HCT116 (cell line): ENCODE measurements around the gene RC3H2. TPM values are rescaled to one million over a fixed set of nuclear protein-coding genes. Genes with fewer than 3 reads are reported as not detected.

Experiments
- ATAC-seq: fragments of 200-7000 bp; cut with Tn5 transposase; 2 replicates; pipeline ENCODE4 v1.9.1; 2020; ENCODE audit warnings: mild to moderate bottlenecking, moderate library complexity
- BruUV-seq: library from RNA; stranded (reverse); fragments of 400-500 nt; replicated peaks from 2 replicates; lab custom pipeline; 2021; lab: Mats Ljungman, UMichigan
- CTCF ChIA-PET: fragments of 300-600 bp; sonication (Branson Sonifier 250); formaldehyde crosslinking; loops from one replicate; lab custom pipeline; 2021; ENCODE audit warnings: antibody characterized with exemption; lab: Charles Lee
- POLR2A ChIA-PET: fragments of 300-600, 350-600 bp; sonication (Branson Sonifier 250); formaldehyde crosslinking; loops from one replicate; lab custom pipeline; 2021; ENCODE audit warnings: antibody characterized with exemption; lab: Charles Lee
- RAD21 ChIA-PET, 2 experiments: fragments of 300-600 bp; sonication (Branson Sonifier 250); formaldehyde crosslinking; loops; one replicate each; lab custom pipeline; 2023; ENCODE audit warnings: low total read pairs in 2 of 2; ENCODE audit not compliant: uncharacterized antibody in 2 of 2, unreplicated experiment in 2 of 2, low non-redundant PET in 1 of 2; lab: Charles Lee
- DNase-seq: peaks from one replicate; pipeline ENCODE4 v3.0.0-alpha.2; 2010; ENCODE audit warnings: low read depth, low spot score
- H2AFZ ChIP-seq: fragments of 200-600 bp; shearing (Covaris generic), sonication (generic); 2 replicates; pipeline ENCODE4 v1.6.1; 2017; ENCODE audit warnings: low read depth, mixed run types, mixed read lengths, antibody characterized with exemption, low read length; ENCODE audit not compliant: poor library complexity, severe bottlenecking
- H3K27ac ChIP-seq: 2 replicates; pipeline ENCODE4 v1.5.1; 2012; ENCODE audit warnings: low read depth, low read length
- H3K27me3 ChIP-seq: fragments of 200-600 bp; sonication (generic); 2 replicates; pipeline ENCODE4 v1.6.1; 2016; ENCODE audit warnings: mixed run types, low read length, mixed read lengths; ENCODE audit not compliant: insufficient read depth
- H3K36me3 ChIP-seq, 2 experiments: fragments of 200-500 bp in 1 of 2; fragments of 200-600 bp in 1 of 2; sonication (Bioruptor generic) in 1 of 2; sonication (generic) in 1 of 2; 2 replicates each; pipeline versions ENCODE4 v1.5.1 to v1.6.1; 2014 to 2016; ENCODE audit warnings: low read length in 2 of 2, inconsistent platforms in 1 of 2, mixed read lengths in 1 of 2, mixed run types in 1 of 2; ENCODE audit not compliant: insufficient read depth in 2 of 2, control insufficient read depth in 1 of 2
- H3K4me1 ChIP-seq, 2 experiments: fragments of 200-600 bp in 1 of 2; sonication (generic) in 1 of 2; 2 replicates each; pipeline versions ENCODE4 v1.5.1 to v1.6.1; 2012 to 2017; ENCODE audit warnings: low read length in 2 of 2, inconsistent platforms in 1 of 2, mild to moderate bottlenecking in 1 of 2, mixed read lengths in 1 of 2, mixed run types in 1 of 2, moderate library complexity in 1 of 2; ENCODE audit not compliant: insufficient read depth in 2 of 2, control insufficient read depth in 1 of 2
- H3K4me2 ChIP-seq: fragments of 200-600 bp; sonication (generic); 2 replicates; pipeline ENCODE4 v1.6.1; 2017; ENCODE audit warnings: mixed run types, low read length, mixed read lengths
- H3K4me3 ChIP-seq, 2 experiments: fragments of 200-600 bp in 1 of 2; sonication (generic) in 1 of 2; replicated peaks in 1 of 2; 2 replicates each; pipeline ENCODE4 v1.5.1; 2011 to 2016; ENCODE audit warnings: low read length in 2 of 2, control low read depth in 1 of 2, low read depth in 1 of 2, mild to moderate bottlenecking in 1 of 2, mixed read lengths in 1 of 2, mixed run types in 1 of 2
- H3K79me2 ChIP-seq: fragments of 200-600 bp; sonication (generic); 2 replicates; pipeline ENCODE4 v1.6.1; 2017; ENCODE audit warnings: mild to moderate bottlenecking, mixed run types, low read length, moderate library complexity, mixed read lengths; ENCODE audit not compliant: insufficient read depth
- H3K9ac ChIP-seq: fragments of 200-600 bp; sonication (generic); 2 replicates; pipeline ENCODE4 v1.6.1; 2016; ENCODE audit warnings: low read length, mixed read lengths
- H3K9me2 ChIP-seq: fragments of 200-600 bp; sonication (generic), shearing (Covaris generic); 2 replicates; pipeline ENCODE4 v1.6.1; 2017; ENCODE audit warnings: mixed run types, mild to moderate bottlenecking, moderate library complexity; ENCODE audit not compliant: insufficient read depth
- H3K9me3 ChIP-seq, 2 experiments: fragments of 200-500 bp in 1 of 2; fragments of 200-600 bp in 1 of 2; sonication (Bioruptor generic) in 1 of 2; sonication (generic) in 1 of 2; 2 replicates each; pipeline ENCODE4 v1.6.1; 2014 to 2017; ENCODE audit warnings: low read length in 2 of 2, mixed read lengths in 2 of 2, inconsistent platforms in 1 of 2, low read depth in 1 of 2, mild to moderate bottlenecking in 1 of 2, mixed run types in 1 of 2, moderate library complexity in 1 of 2; ENCODE audit not compliant: control insufficient read depth in 1 of 2, insufficient read depth in 1 of 2
- H4K20me1 ChIP-seq: fragments of 200-600 bp; sonication (generic), shearing (Covaris generic); 2 replicates; pipeline ENCODE4 v1.6.1; 2017; ENCODE audit warnings: mixed run types, mild to moderate bottlenecking, moderate library complexity; ENCODE audit not compliant: insufficient read depth
- ELF1 ChIP-seq: IDR thresholded peaks from 2 replicates; pipeline ENCODE4 v1.6.1; 2012; ENCODE audit warnings: low read depth, borderline replicate concordance
- EZH2 ChIP-seq: fragments of 200-600 bp; sonication (generic); IDR thresholded peaks from 2 replicates; pipeline ENCODE4 v1.6.1; 2017; ENCODE audit warnings: antibody characterized with exemption, mixed run types
- POLR2AphosphoS5 ChIP-seq: IDR thresholded peaks from 2 replicates; pipeline ENCODE4 v1.6.1; 2011; ENCODE audit warnings: mild to moderate bottlenecking, low read depth, low read length, moderate library complexity
- RAD21 ChIP-seq: IDR thresholded peaks from 2 replicates; pipeline ENCODE4 v1.6.1; 2012; ENCODE audit warnings: low read depth, mild to moderate bottlenecking
- SP1 ChIP-seq: IDR thresholded peaks from 2 replicates; pipeline ENCODE4 v1.6.1; 2012; ENCODE audit warnings: low read depth
- SRF ChIP-seq: IDR thresholded peaks from 2 replicates; pipeline ENCODE4 v1.6.1; 2012; ENCODE audit warnings: low read depth
- YY1 ChIP-seq: IDR thresholded peaks from 2 replicates; pipeline ENCODE4 v1.6.1; 2011; ENCODE audit warnings: low read length, low read depth, moderate library complexity, mild to moderate bottlenecking; ENCODE audit not compliant: insufficient replicate concordance; ENCODE audit errors: extremely low read depth
- intact Hi-C: fragments of 100-400 bp; cut with micrococcal nuclease; formaldehyde crosslinking; loops from 2 replicates; pipeline ENCODE4 v1.10.0; 2022
- total RNA-seq: library from RNA; stranded (reverse); gene quantifications from one replicate; pipeline ENCODE4 v1.2.1, GENCODE V29; 2021; ENCODE audit not compliant: unreplicated experiment
- TF ChIP-seq, protein P1 (sequence below), 3 experiments: fragments of 200-600 bp in 1 of 3; sonication (generic) in 1 of 3; IDR thresholded peaks in 2 of 3; conservative IDR thresholded peaks in 1 of 3; 2 replicates each; pipeline ENCODE4 v1.5.1; 2012 to 2017; ENCODE audit warnings: low read depth in 2 of 3, low read length in 2 of 3, antibody characterized with exemption in 1 of 3, borderline replicate concordance in 1 of 3, control low read depth in 1 of 3, mild to moderate bottlenecking in 1 of 3, mixed read lengths in 1 of 3, mixed run types in 1 of 3, moderate library complexity in 1 of 3; ENCODE audit not compliant: insufficient read depth in 1 of 3
- TF ChIP-seq, protein P2 (sequence below): IDR thresholded peaks from 2 replicates; pipeline ENCODE4 v1.6.1; 2011; ENCODE audit warnings: mild to moderate bottlenecking, low read length, moderate library complexity; ENCODE audit not compliant: insufficient replicate concordance; ENCODE audit errors: extremely low read depth

The RC3H2 gene
- total RNA-seq, 1 experiment from 2014 or later: 53.8 TPM

DNA sequence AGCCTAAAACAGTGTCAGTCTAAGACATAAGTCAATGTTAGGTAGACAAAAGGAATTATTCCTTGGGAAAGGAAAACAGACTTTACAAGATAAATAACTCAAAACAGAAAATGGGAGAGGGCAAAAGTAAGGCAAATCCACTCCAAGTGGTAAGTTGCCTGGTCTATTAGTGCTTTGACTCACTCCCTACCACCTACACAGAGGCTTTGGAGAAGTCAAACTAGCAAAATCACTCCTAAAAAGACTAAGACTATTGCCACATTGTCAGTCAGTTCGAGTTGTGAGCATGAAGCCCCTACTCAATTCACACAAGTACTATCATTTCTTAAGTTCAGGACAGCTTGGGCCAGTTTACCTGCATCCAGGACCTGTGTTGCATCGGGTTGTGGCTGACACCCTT lies 13.2 kb upstream of the RC3H2 start:
- no TSS peak for BruUV-seq
- TF ChIP-seq, protein P1, sequence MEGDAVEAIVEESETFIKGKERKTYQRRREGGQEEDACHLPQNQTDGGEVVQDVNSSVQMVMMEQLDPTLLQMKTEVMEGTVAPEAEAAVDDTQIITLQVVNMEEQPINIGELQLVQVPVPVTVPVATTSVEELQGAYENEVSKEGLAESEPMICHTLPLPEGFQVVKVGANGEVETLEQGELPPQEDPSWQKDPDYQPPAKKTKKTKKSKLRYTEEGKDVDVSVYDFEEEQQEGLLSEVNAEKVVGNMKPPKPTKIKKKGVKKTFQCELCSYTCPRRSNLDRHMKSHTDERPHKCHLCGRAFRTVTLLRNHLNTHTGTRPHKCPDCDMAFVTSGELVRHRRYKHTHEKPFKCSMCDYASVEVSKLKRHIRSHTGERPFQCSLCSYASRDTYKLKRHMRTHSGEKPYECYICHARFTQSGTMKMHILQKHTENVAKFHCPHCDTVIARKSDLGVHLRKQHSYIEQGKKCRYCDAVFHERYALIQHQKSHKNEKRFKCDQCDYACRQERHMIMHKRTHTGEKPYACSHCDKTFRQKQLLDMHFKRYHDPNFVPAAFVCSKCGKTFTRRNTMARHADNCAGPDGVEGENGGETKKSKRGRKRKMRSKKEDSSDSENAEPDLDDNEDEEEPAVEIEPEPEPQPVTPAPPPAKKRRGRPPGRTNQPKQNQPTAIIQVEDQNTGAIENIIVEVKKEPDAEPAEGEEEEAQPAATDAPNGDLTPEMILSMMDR (IDR thresholded peaks at IDR 0.05 in 2 of 3, conservative IDR thresholded peaks at IDR 0.05 in 1 of 3; ENCODE audit: borderline replicate concordance in 1 of 3, insufficient read depth in 1 of 3, low read depth in 2 of 3, low read length in 2 of 3): no peak
- no peak for TF ChIP-seq RAD21
- RAD21 ChIA-PET: no interaction called here

DNA sequence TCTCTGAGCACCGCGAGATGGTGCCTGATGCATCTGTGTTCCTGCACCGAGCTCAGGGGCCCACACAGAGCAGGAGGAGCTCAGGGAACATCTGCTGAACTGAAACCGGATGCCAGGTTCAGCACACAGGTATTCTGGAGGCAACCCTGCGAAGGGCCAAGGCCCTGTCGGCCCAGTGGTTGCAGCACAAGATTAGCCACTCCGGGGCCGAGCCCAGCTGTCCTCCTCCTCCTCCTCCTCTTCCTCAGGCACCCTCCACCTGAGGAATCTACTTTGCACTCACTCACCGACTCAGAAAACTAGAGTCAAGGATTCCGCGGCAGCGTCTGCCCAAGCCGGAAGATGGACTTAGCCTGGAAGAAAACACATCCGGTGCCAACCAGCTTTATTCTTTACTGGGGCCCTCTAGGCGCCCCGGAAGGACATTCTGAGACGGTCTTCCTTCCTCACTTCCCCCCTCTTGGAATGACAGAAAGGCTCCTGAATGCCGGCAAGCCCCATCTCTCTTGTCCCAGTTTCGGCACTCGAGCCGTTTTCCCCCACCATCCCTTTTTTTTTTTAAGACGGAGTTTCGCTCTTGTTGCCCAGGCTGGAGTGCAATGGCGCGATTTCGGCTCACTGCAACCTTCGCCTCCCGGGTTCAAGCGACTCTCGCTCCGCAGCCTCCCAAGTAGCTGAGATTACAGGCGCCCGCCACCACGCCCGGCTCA lies 8.0 kb upstream of the RC3H2 start, which contains the start of gene ZBTB6:
TSS of gene ZBTB6 (minus strand) at position 360 of the 710 bp plus-strand sequence. CDS start 1,251 bp downstream, outside the sequence.
- BruUV-seq: no TSS peak
- CTCF ChIA-PET: interaction anchor here (0.8 to 1.6 kb wide), 3 partner anchors 28 to 437 kb away, joined by 3 to 6 read pairs (median 4); partner anchors contain the start of gene RABGAP1
- H3K9me2 ChIP-seq: no peaks in the 10 kb centered on the region
- no peak for TF ChIP-seq RAD21
- no peak for TF ChIP-seq SP1
- TF ChIP-seq, protein P2, sequence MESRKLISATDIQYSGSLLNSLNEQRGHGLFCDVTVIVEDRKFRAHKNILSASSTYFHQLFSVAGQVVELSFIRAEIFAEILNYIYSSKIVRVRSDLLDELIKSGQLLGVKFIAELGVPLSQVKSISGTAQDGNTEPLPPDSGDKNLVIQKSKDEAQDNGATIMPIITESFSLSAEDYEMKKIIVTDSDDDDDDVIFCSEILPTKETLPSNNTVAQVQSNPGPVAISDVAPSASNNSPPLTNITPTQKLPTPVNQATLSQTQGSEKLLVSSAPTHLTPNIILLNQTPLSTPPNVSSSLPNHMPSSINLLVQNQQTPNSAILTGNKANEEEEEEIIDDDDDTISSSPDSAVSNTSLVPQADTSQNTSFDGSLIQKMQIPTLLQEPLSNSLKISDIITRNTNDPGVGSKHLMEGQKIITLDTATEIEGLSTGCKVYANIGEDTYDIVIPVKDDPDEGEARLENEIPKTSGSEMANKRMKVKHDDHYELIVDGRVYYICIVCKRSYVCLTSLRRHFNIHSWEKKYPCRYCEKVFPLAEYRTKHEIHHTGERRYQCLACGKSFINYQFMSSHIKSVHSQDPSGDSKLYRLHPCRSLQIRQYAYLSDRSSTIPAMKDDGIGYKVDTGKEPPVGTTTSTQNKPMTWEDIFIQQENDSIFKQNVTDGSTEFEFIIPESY: no peak
- TF ChIP-seq, protein P1 (IDR thresholded peaks at IDR 0.05 in 2 of 3, conservative IDR thresholded peaks at IDR 0.05 in 1 of 3; ENCODE audit: borderline replicate concordance in 1 of 3, insufficient read depth in 1 of 3, low read depth in 2 of 3, low read length in 2 of 3): no peak
- peak; percentile 89 for TF ChIP-seq POLR2AphosphoS5
- TF ChIP-seq SRF: no peak; the same call in 1 of the 2 replicates
- peak; percentile 81 for TF ChIP-seq ELF1
- TF ChIP-seq YY1: peak; percentile 68
- no peak for TF ChIP-seq EZH2

More for the DNA sequence above, 13.2 kb upstream of the RC3H2 start:
- H4K20me1 ChIP-seq: no peaks in the 10 kb centered on the region
- no peak overlapping the region for H3K4me3 ChIP-seq
- no peaks in the 10 kb centered on the region for H3K9me3 ChIP-seq
- peaks cover 31% of the 10 kb centered on the region for H3K79me2 ChIP-seq
- no peak for DNase-seq
- H3K4me1 ChIP-seq: peaks cover 3 to 4% of the 10 kb centered on the region in 2 experiments; a peak in 2 of 4 replicates
- ChIA-PET POLR2A (no interaction called here), CTCF (no interaction called here)
- no peaks in the 10 kb centered on the region for H3K9me2 ChIP-seq
- H2AFZ ChIP-seq: no peak overlapping the region
- no peak for ATAC-seq
- H3K27me3 ChIP-seq: no peaks in the 10 kb centered on the region
- H3K36me3 ChIP-seq: peaks cover 4 to 8% of the 10 kb centered on the region in 2 experiments; a peak in 1 of 4 replicates
- H3K9ac ChIP-seq: no peak overlapping the region
- no peak overlapping the region for H3K4me2 ChIP-seq
- H3K27ac ChIP-seq: no peak overlapping the region
- intact Hi-C loops: no loop called here

More for the DNA sequence above, 8.0 kb upstream of the RC3H2 start, which contains the start of gene ZBTB6:
- DNase-seq (peak; percentile 79), ATAC-seq (peak; percentile 92)
- peak within 1 kb of the TSS; percentile 79 for H3K9ac ChIP-seq
- H3K4me2 ChIP-seq: peak within 1 kb of the TSS; percentile 86
- no peaks in the 10 kb centered on the region for H3K9me3 ChIP-seq
- ChIA-PET POLR2A (interaction anchor here (0.5 to 3.3 kb wide), 6 partner anchors 8 to 646 kb away, joined by 3 to 19 read pairs (median 6); partner anchors contain the start of genes RABGAP1, RC3H2 and ZBTB26), RAD21 (interaction anchor here in 1 of 2 experiments (1.1 kb wide), 1 partner anchor 18 kb away, joined by 3 read pairs; the partner anchor contains the start of gene ZBTB26)
- peaks cover 58% of the 10 kb centered on the region for H3K79me2 ChIP-seq
- peaks cover 7 to 13% of the 10 kb centered on the region in 2 experiments; a peak in 3 of 4 replicates for H3K4me1 ChIP-seq
- peak within 1 kb of the TSS; percentile 73 for H3K27ac ChIP-seq
- H2AFZ ChIP-seq: peak within 1 kb of the TSS; percentile 14
- peaks cover 12 to 14% of the 10 kb centered on the region in 2 experiments; a peak in 3 of 4 replicates for H3K36me3 ChIP-seq
- no peaks in the 10 kb centered on the region for H4K20me1 ChIP-seq
- H3K4me3 ChIP-seq: peak within 1 kb of the TSS; percentile 61 to 95
- H3K27me3 ChIP-seq: no peaks in the 10 kb centered on the region
- intact Hi-C loops: loop anchor here (1.0 to 2.0 kb wide), 2 partner anchors 18 to 28 kb away; partner anchors contain the start of genes RABGAP1 and ZBTB26
